DND-41 (cell line): Measurements from ENCODE around the gene OSBPL1A.

Source experiments
- EZH2 ChIP-seq: IDR thresholded peaks from 3 replicates; pipeline ENCODE4 v1.6.1; 2012; ENCODE audit warnings: borderline replicate concordance, low read depth, mild to moderate bottlenecking, moderate library complexity, low read length, inconsistent platforms; ENCODE audit not compliant: severe bottlenecking
- TF ChIP-seq, protein P1 (sequence below): IDR thresholded peaks from 2 replicates; pipeline ENCODE4 v1.5.1; 2012; ENCODE audit warnings: borderline replicate concordance, low read length, moderate library complexity, mild to moderate bottlenecking; ENCODE audit not compliant: poor library complexity, severe bottlenecking; ENCODE audit errors: extremely low read depth

- TF ChIP-seq, protein P1, sequence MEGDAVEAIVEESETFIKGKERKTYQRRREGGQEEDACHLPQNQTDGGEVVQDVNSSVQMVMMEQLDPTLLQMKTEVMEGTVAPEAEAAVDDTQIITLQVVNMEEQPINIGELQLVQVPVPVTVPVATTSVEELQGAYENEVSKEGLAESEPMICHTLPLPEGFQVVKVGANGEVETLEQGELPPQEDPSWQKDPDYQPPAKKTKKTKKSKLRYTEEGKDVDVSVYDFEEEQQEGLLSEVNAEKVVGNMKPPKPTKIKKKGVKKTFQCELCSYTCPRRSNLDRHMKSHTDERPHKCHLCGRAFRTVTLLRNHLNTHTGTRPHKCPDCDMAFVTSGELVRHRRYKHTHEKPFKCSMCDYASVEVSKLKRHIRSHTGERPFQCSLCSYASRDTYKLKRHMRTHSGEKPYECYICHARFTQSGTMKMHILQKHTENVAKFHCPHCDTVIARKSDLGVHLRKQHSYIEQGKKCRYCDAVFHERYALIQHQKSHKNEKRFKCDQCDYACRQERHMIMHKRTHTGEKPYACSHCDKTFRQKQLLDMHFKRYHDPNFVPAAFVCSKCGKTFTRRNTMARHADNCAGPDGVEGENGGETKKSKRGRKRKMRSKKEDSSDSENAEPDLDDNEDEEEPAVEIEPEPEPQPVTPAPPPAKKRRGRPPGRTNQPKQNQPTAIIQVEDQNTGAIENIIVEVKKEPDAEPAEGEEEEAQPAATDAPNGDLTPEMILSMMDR, result no peak
- no peak for TF ChIP-seq EZH2
These were observed 236.3 kb downstream of the OSBPL1A start for GRCh38 chr18:24161304-24161703.
